SIG-M5 (cell line): Measurements from ENCODE around the gene MARK4.
"Not testable (repeated sequence)": the region's sequence is repeated elsewhere in the genome, so short reads cannot be mapped to it uniquely, and the experiment has no call there.

Experiments
- DNase-seq: peaks from one replicate; lab custom pipeline; 2025; lab: John Stamatoyannopoulos, UW

MARK4 gene

GRCh38 chr19:45250832-45251451, at the start of gene MARK4:
MARK4 (plus strand) TSS chr19:45251271; CDS start chr19:45251589, 318 bp downstream.
- no peak for DNase-seq

- no peak for DNase-seq
These were observed 48.4 kb upstream of the MARK4 start for GRCh38 chr19:45202637-45203036.

- DNase-seq: no peak
These were observed 45.3 kb upstream of the MARK4 start for GRCh38 chr19:45205810-45206209.

GRCh38 chr19:45206328-45206727, 44.7 kb upstream of the MARK4 start:
- DNase-seq: no peak

- no peak for DNase-seq
These were observed 39.2 kb upstream of the MARK4 start for GRCh38 chr19:45211751-45212381.

- no peak for DNase-seq
These were observed 38.0 kb upstream of the MARK4 start for GRCh38 chr19:45213031-45213430.

GRCh38 chr19:45215391-45216191, 35.5 kb upstream of the MARK4 start:
- no peak for DNase-seq

GRCh38 chr19:45216667-45217066, 34.4 kb upstream of the MARK4 start:
- DNase-seq: no peak

- no peak for DNase-seq
These were observed 33.7 kb upstream of the MARK4 start for GRCh38 chr19:45217193-45217956.

GRCh38 chr19:45217957-45218334, 33.1 kb upstream of the MARK4 start:
- no peak for DNase-seq

- no peak for DNase-seq
These were observed 32.6 kb upstream of the MARK4 start for GRCh38 chr19:45218426-45218825.

GRCh38 chr19:45218911-45219743, 31.9 kb upstream of the MARK4 start:
- DNase-seq: no peak

GRCh38 chr19:45222724-45223123, 28.3 kb upstream of the MARK4 start:
- no peak for DNase-seq

- no peak for DNase-seq
These were observed 27.2 kb upstream of the MARK4 start for GRCh38 chr19:45223879-45224278.

GRCh38 chr19:45224645-45225044, 26.4 kb upstream of the MARK4 start:
- DNase-seq: no peak

GRCh38 chr19:45229056-45229455, 22.0 kb upstream of the MARK4 start:
- not testable (repeated sequence) for DNase-seq

- DNase-seq: no peak
These were observed 19.2 kb upstream of the MARK4 start for GRCh38 chr19:45231891-45232290.

- no peak for DNase-seq
These were observed 16.8 kb upstream of the MARK4 start for GRCh38 chr19:45234089-45234869.

GRCh38 chr19:45235485-45235884, 15.6 kb upstream of the MARK4 start:
- no peak for DNase-seq

- no peak for DNase-seq
These were observed 12.5 kb upstream of the MARK4 start for GRCh38 chr19:45238556-45238955.
